Measurements from ENCODE around the gene CLCN7. TPM values are rescaled to one million over a fixed set of nuclear protein-coding genes. Genes with fewer than 3 reads are reported as not detected.

Gene CLCN7
- total and polyA plus RNA-seq, 2 of the 13 experiments (the other 11 are each of a cell fraction or from before 2014, with no cell fraction given): 24.6 to 25.1 TPM

DNA sequence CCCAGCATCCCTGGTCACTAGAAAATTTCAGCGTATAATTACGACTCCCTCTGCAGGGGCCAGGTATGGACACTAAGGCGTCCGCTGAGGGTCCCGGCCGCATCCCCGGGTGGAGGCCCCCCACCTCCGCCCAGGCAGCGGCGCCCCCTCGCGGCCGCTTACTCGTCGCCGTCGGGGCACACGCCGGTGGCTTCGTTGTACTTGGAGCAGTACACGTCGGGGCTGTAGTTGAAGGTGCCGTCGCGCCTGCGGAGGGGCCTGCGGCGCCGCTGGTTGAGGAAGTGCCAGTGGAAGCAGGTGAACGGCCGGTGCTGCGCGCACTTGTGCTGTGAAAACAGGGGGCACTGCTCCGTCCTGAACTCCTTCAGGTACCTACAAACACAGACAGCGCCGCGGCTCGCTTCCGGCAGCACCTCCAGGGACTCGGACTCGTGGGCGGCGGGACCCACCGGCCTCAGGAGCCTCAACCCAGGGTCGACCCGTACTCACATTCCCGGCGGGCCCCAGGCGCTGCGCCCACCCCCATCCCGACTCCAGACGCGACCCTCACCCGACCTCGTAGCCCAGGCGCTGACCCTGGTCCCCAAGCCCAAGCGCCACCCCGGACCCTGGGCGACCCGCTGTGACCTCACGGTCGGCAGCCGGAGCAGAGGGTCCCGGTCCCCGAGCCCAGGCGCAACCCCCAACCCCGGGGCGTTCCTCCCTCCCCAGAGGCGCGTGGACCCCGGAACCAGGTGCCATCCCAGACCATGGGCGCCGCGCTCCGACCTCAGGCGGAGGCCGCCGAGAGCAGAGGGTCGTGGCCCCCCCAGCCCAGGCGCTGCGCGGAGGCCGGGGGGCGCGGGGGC is 60.9 kb downstream of the CLCN7 start (continued):
- TF ChIP-seq, protein P1, sequence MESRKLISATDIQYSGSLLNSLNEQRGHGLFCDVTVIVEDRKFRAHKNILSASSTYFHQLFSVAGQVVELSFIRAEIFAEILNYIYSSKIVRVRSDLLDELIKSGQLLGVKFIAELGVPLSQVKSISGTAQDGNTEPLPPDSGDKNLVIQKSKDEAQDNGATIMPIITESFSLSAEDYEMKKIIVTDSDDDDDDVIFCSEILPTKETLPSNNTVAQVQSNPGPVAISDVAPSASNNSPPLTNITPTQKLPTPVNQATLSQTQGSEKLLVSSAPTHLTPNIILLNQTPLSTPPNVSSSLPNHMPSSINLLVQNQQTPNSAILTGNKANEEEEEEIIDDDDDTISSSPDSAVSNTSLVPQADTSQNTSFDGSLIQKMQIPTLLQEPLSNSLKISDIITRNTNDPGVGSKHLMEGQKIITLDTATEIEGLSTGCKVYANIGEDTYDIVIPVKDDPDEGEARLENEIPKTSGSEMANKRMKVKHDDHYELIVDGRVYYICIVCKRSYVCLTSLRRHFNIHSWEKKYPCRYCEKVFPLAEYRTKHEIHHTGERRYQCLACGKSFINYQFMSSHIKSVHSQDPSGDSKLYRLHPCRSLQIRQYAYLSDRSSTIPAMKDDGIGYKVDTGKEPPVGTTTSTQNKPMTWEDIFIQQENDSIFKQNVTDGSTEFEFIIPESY (CRISPR knock-in tag; IDR thresholded peaks at IDR 0.05): peak; percentile 90
- TF ChIP-seq, protein P2, sequence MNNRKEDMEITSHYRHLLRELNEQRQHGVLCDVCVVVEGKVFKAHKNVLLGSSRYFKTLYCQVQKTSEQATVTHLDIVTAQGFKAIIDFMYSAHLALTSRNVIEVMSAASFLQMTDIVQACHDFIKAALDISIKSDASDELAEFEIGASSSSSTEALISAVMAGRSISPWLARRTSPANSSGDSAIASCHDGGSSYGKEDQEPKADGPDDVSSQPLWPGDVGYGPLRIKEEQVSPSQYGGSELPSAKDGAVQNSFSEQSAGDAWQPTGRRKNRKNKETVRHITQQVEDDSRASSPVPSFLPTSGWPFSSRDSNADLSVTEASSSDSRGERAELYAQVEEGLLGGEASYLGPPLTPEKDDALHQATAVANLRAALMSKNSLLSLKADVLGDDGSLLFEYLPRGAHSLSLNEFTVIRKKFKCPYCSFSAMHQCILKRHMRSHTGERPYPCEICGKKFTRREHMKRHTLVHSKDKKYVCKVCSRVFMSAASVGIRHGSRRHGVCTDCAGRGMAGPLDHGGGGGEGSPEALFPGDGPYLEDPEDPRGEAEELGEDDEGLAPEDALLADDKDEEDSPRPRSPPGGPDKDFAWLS (CRISPR knock-in tag; IDR thresholded peaks at IDR 0.05; ENCODE audit: borderline replicate concordance): no peak
- TF ChIP-seq ERF (CRISPR knock-in tag; IDR thresholded peaks at IDR 0.05) (peak; percentile 41; the same call in 1 of the 2 replicates), ZNF496 (CRISPR knock-in tag; IDR thresholded peaks at IDR 0.05; ENCODE audit: insufficient replicate concordance) (no peak), ZNF446 (CRISPR knock-in tag; IDR thresholded peaks at IDR 0.05) (0 out of 2 replicates have a peak, but pooled peaks have one; percentile 46), GTF2F1 (IDR thresholded peaks at IDR 0.05; ENCODE audit: low read length) (no peak), ZBTB38 (CRISPR knock-in tag; IDR thresholded peaks at IDR 0.05) (peak; percentile 51), ZNF746 (CRISPR knock-in tag; IDR thresholded peaks at IDR 0.05) (no peak), ZNF766 (CRISPR knock-in tag; IDR thresholded peaks at IDR 0.05; ENCODE audit: borderline replicate concordance) (no peak), HNRNPUL1 (IDR thresholded peaks at IDR 0.05; ENCODE audit: low read depth, low read length) (no peak), ATF1 (CRISPR knock-in tag; IDR thresholded peaks at IDR 0.05) (no peak), RFXANK (CRISPR knock-in tag; IDR thresholded peaks at IDR 0.05) (no peak), NRL (CRISPR knock-in tag; IDR thresholded peaks at IDR 0.05; ENCODE audit: borderline replicate concordance) (peak; percentile 68), KDM1A (CRISPR knock-in tag; IDR thresholded peaks at IDR 0.05) (0 out of 2 replicates have a peak, but pooled peaks have one; percentile 41), ZNF430 (CRISPR knock-in tag; IDR thresholded peaks at IDR 0.05) (no peak), HNF4G (IDR thresholded peaks at IDR 0.05; ENCODE audit: borderline replicate concordance, low read depth, low read length) (peak; percentile 75), HNF4G (CRISPR knock-in tag; IDR thresholded peaks at IDR 0.05; ENCODE audit: borderline replicate concordance, low read depth) (no peak), ZNF280D (CRISPR knock-in tag; IDR thresholded peaks at IDR 0.05) (0 out of 2 replicates have a peak, but pooled peaks have one; percentile 58)
- TF ChIP-seq, protein P3, sequence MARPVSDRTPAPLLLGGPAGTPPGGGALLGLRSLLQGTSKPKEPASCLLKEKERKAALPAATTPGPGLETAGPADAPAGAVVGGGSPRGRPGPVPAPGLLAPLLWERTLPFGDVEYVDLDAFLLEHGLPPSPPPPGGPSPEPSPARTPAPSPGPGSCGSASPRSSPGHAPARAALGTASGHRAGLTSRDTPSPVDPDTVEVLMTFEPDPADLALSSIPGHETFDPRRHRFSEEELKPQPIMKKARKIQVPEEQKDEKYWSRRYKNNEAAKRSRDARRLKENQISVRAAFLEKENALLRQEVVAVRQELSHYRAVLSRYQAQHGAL (CRISPR knock-in tag; IDR thresholded peaks at IDR 0.05; ENCODE audit: not compliant biosample characterization): no peak
- TF ChIP-seq, protein P4, sequence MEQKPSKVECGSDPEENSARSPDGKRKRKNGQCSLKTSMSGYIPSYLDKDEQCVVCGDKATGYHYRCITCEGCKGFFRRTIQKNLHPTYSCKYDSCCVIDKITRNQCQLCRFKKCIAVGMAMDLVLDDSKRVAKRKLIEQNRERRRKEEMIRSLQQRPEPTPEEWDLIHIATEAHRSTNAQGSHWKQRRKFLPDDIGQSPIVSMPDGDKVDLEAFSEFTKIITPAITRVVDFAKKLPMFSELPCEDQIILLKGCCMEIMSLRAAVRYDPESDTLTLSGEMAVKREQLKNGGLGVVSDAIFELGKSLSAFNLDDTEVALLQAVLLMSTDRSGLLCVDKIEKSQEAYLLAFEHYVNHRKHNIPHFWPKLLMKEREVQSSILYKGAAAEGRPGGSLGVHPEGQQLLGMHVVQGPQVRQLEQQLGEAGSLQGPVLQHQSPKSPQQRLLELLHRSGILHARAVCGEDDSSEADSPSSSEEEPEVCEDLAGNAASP (CRISPR knock-in tag; IDR thresholded peaks at IDR 0.05; ENCODE audit: borderline replicate concordance): peak; percentile 8; the same call in 1 of the 2 replicates
